Skin of body (tissue), 2 donors: ENCODE results near the gene SYNE1. TPM values are rescaled to one million over a fixed set of nuclear protein-coding genes. Genes with fewer than 3 reads are reported as not detected.

Source experiments
- DNase-seq: peaks from one replicate; lab custom pipeline; 2025; lab: John Stamatoyannopoulos, UW
- total RNA-seq: library from RNA; depleted of rRNA; stranded (reverse); fragments of >200 nt; gene quantifications from one replicate; pipeline ENCODE4 v1.2.3, GENCODE V29; 2014

SYNE1 gene
- total RNA-seq, 1 donor from 2014 or later = 155 TPM

- DNase-seq = no peak
These were observed 346.5 kb downstream of the SYNE1 start for GRCh38 chr6:152290693-152291092.

GRCh38 chr6:152277826-152278329, 359.3 kb downstream of the SYNE1 start:
- DNase-seq = no peak

GRCh38 chr6:152273638-152274037, 363.5 kb downstream of the SYNE1 start:
- DNase-seq = no peak

GRCh38 chr6:152273002-152273401, 364.2 kb downstream of the SYNE1 start:
- no peak for DNase-seq

- DNase-seq = no peak
These were observed 364.7 kb downstream of the SYNE1 start for GRCh38 chr6:152272486-152272885.

- no peak for DNase-seq
These were observed 365.2 kb downstream of the SYNE1 start for GRCh38 chr6:152271776-152272464.

- no peak for DNase-seq
These were observed 366.7 kb downstream of the SYNE1 start for GRCh38 chr6:152270301-152270925.

GRCh38 chr6:152268846-152269442, 368.2 kb downstream of the SYNE1 start:
- no peak for DNase-seq

GRCh38 chr6:152267967-152268845, 369.0 kb downstream of the SYNE1 start:
- DNase-seq = no peak

- no peak for DNase-seq
These were observed 371.5 kb downstream of the SYNE1 start for GRCh38 chr6:152265651-152266050.

- DNase-seq = no peak
These were observed 373.6 kb downstream of the SYNE1 start for GRCh38 chr6:152263582-152263981.

GRCh38 chr6:152261179-152261578, 376.0 kb downstream of the SYNE1 start:
- DNase-seq = no peak

- no peak for DNase-seq
These were observed 377.9 kb downstream of the SYNE1 start for GRCh38 chr6:152259234-152259633.

GRCh38 chr6:152257581-152257980, 379.6 kb downstream of the SYNE1 start:
- DNase-seq = no peak

GRCh38 chr6:152250127-152250526, 387.0 kb downstream of the SYNE1 start:
- DNase-seq = no peak

GRCh38 chr6:152248980-152249379, 388.2 kb downstream of the SYNE1 start:
- DNase-seq = no peak

GRCh38 chr6:152246554-152247337, 390.4 kb downstream of the SYNE1 start:
- DNase-seq = no peak

- DNase-seq = peak; percentile 58
These were observed 392.0 kb downstream of the SYNE1 start for GRCh38 chr6:152244998-152245630.

GRCh38 chr6:152241013-152241766, 396.0 kb downstream of the SYNE1 start:
- DNase-seq = no peak

GRCh38 chr6:152240436-152240835, 396.7 kb downstream of the SYNE1 start:
- no peak for DNase-seq
